Osteocyte (in vitro differentiated cells): ENCODE results near the gene DSC3. TPM values are rescaled to one million over a fixed set of nuclear protein-coding genes. Genes with fewer than 3 reads are reported as not detected.

Source experiments
- DNase-seq: peaks from one replicate; pipeline ENCODE4 v3.0.0; 2021; ENCODE audit warnings: mixed read lengths; ENCODE audit not compliant: unreplicated experiment; ENCODE audit errors: extremely low spot score
- H3K27ac Mint-ChIP-seq: one replicate; pipeline ENCODE4 v1.8.0; 2021; ENCODE audit warnings: mild to moderate bottlenecking, mixed read lengths; ENCODE audit not compliant: unreplicated experiment
- H3K27me3 Mint-ChIP-seq: one replicate; pipeline ENCODE4 v1.8.0; 2021; ENCODE audit warnings: mixed read lengths; ENCODE audit not compliant: unreplicated experiment
- H3K36me3 Mint-ChIP-seq: one replicate; pipeline ENCODE4 v1.8.0; 2021; ENCODE audit warnings: mixed read lengths; ENCODE audit not compliant: unreplicated experiment
- H3K4me1 Mint-ChIP-seq: one replicate; pipeline ENCODE4 v1.8.0; 2021; ENCODE audit warnings: mixed read lengths; ENCODE audit not compliant: unreplicated experiment
- H3K4me3 Mint-ChIP-seq: one replicate; pipeline ENCODE4 v1.8.0; 2021; ENCODE audit warnings: mild to moderate bottlenecking, moderate library complexity, mixed read lengths; ENCODE audit not compliant: unreplicated experiment
- H3K9me3 Mint-ChIP-seq: one replicate; pipeline ENCODE4 v1.8.0; 2021; ENCODE audit warnings: mixed read lengths; ENCODE audit not compliant: unreplicated experiment
- total RNA-seq: library from RNA; stranded (reverse); gene quantifications from 2 replicates; pipeline ENCODE4 v1.2.1, GENCODE V29; 2021
- TF ChIP-seq, protein P1 (sequence below): fragments of 200-600 bp; sonication (generic); IDR thresholded peaks from 2 replicates; pipeline ENCODE4 v1.5.0; 2021; ENCODE audit warnings: antibody characterized with exemption, mild to moderate bottlenecking, moderate library complexity

DSC3 gene
- total RNA-seq, 1 donor from 2014 or later = 5.8 TPM

- Mint-ChIP-seq H3K27me3 (peaks cover 43% of the 10 kb centered on the region), H3K4me1 (no peaks in the 10 kb centered on the region), H3K4me3 (no peak overlapping the region), H3K36me3 (no peaks in the 10 kb centered on the region), H3K27ac (no peak overlapping the region), H3K9me3 (no peaks in the 10 kb centered on the region)
- no peak for DNase-seq
- TF ChIP-seq, protein P1, sequence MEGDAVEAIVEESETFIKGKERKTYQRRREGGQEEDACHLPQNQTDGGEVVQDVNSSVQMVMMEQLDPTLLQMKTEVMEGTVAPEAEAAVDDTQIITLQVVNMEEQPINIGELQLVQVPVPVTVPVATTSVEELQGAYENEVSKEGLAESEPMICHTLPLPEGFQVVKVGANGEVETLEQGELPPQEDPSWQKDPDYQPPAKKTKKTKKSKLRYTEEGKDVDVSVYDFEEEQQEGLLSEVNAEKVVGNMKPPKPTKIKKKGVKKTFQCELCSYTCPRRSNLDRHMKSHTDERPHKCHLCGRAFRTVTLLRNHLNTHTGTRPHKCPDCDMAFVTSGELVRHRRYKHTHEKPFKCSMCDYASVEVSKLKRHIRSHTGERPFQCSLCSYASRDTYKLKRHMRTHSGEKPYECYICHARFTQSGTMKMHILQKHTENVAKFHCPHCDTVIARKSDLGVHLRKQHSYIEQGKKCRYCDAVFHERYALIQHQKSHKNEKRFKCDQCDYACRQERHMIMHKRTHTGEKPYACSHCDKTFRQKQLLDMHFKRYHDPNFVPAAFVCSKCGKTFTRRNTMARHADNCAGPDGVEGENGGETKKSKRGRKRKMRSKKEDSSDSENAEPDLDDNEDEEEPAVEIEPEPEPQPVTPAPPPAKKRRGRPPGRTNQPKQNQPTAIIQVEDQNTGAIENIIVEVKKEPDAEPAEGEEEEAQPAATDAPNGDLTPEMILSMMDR = no peak
These were observed 45.3 kb downstream of the DSC3 start for GRCh38 chr18:30997223-30997622.

DNA sequence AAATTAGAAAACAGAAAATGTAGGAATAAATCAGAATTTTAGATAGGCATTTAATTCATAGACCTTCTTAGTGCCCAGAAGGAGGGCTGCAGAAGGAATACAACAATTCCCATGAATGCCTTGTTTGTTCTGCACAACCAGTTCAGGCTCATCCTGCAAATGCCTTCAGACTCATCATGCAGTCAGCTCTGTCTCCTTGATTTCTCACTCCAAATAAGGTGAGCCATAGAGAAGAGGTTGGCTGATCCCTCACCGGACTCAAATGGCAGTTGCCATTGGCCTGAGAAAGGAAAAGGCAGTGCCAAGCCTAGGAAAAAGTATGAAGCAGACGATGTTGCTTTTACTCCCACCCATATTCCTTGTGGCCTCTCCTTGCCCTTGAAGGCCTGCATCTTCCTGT lies 50.3 kb downstream of the DSC3 start:
- no peaks in the 10 kb centered on the region for H3K36me3 Mint-ChIP-seq
- H3K4me3 Mint-ChIP-seq = no peak overlapping the region
- no peaks in the 10 kb centered on the region for H3K4me1 Mint-ChIP-seq
- H3K9me3 Mint-ChIP-seq = no peaks in the 10 kb centered on the region
- no peak overlapping the region for H3K27ac Mint-ChIP-seq
- no peak for DNase-seq
- TF ChIP-seq, protein P1 = no peak
- peaks cover 28% of the 10 kb centered on the region for H3K27me3 Mint-ChIP-seq

- no peaks in the 10 kb centered on the region for H3K9me3 Mint-ChIP-seq
- no peaks in the 10 kb centered on the region for H3K4me1 Mint-ChIP-seq
- no peak overlapping the region for H3K27ac Mint-ChIP-seq
- H3K4me3 Mint-ChIP-seq = no peak overlapping the region
- no peak for DNase-seq
- TF ChIP-seq, protein P1 = no peak
- peaks cover 23% of the 10 kb centered on the region for H3K27me3 Mint-ChIP-seq
- no peaks in the 10 kb centered on the region for H3K36me3 Mint-ChIP-seq
These were observed 51.1 kb downstream of the DSC3 start for GRCh38 chr18:30991397-30991796.

- no peak for DNase-seq
- H3K9me3 Mint-ChIP-seq = no peaks in the 10 kb centered on the region
- TF ChIP-seq, protein P1 = no peak
- H3K27me3 Mint-ChIP-seq = peaks cover 18% of the 10 kb centered on the region
- H3K27ac Mint-ChIP-seq = no peak overlapping the region
- H3K36me3 Mint-ChIP-seq = no peaks in the 10 kb centered on the region
- no peaks in the 10 kb centered on the region for H3K4me1 Mint-ChIP-seq
- H3K4me3 Mint-ChIP-seq = no peak overlapping the region
These were observed 53.4 kb downstream of the DSC3 start for GRCh38 chr18:30989141-30989540.

GRCh38 chr18:30988440-30988839 lies 54.1 kb downstream of the DSC3 start:
- no peak overlapping the region for H3K27ac Mint-ChIP-seq
- no peaks in the 10 kb centered on the region for H3K9me3 Mint-ChIP-seq
- H3K36me3 Mint-ChIP-seq = no peaks in the 10 kb centered on the region
- no peak for DNase-seq
- H3K27me3 Mint-ChIP-seq = peaks cover 18% of the 10 kb centered on the region
- TF ChIP-seq, protein P1 = no peak
- no peaks in the 10 kb centered on the region for H3K4me1 Mint-ChIP-seq
- no peak overlapping the region for H3K4me3 Mint-ChIP-seq
